Calu3 (cell line): Measurements from ENCODE around the gene PRR33. TPM values are rescaled to one million over a fixed set of nuclear protein-coding genes. Genes with fewer than 3 reads are reported as not detected.

Experiments
- BruUV-seq: library from RNA; stranded (reverse); fragments of 400-500 nt; replicated peaks from 2 replicates; lab custom pipeline; 2021; lab: Mats Ljungman, UMichigan
- CTCF ChIA-PET: fragments of 300-600 bp; sonication (Branson Sonifier 250); formaldehyde crosslinking; loops from one replicate; lab custom pipeline; 2022; ENCODE audit warnings: antibody characterized with exemption; lab: Charles Lee
- DNase-seq: peaks from one replicate; pipeline ENCODE4 v3.0.0; 2022
- H3K27ac Mint-ChIP-seq: one replicate; pipeline ENCODE4 v1.8.0; 2022; ENCODE audit warnings: mixed read lengths; ENCODE audit not compliant: unreplicated experiment
- H3K27me3 Mint-ChIP-seq: one replicate; pipeline ENCODE4 v1.8.0; 2022; ENCODE audit warnings: mixed read lengths; ENCODE audit not compliant: unreplicated experiment
- H3K36me3 Mint-ChIP-seq: one replicate; pipeline ENCODE4 v1.8.0; 2022; ENCODE audit warnings: mild to moderate bottlenecking, moderate library complexity, mixed read lengths; ENCODE audit not compliant: insufficient read depth, unreplicated experiment
- H3K4me1 Mint-ChIP-seq: one replicate; pipeline ENCODE4 v1.8.0; 2022; ENCODE audit warnings: mild to moderate bottlenecking, low read depth, mixed read lengths; ENCODE audit not compliant: unreplicated experiment
- H3K4me3 Mint-ChIP-seq: one replicate; pipeline ENCODE4 v1.8.0; 2022; ENCODE audit warnings: mild to moderate bottlenecking, low read depth, moderate library complexity, mixed read lengths; ENCODE audit not compliant: unreplicated experiment
- H3K9me3 Mint-ChIP-seq: one replicate; pipeline ENCODE4 v1.8.0; 2022; ENCODE audit warnings: low read depth, mixed read lengths; ENCODE audit not compliant: unreplicated experiment
- CTCF ChIP-seq: fragments of 200-600 bp; IDR thresholded peaks from one replicate; pipeline ENCODE4 v1.8.0; 2022; ENCODE audit warnings: antibody characterized with exemption; ENCODE audit not compliant: unreplicated experiment
- intact Hi-C: fragments of 100-400 bp; cut with micrococcal nuclease; formaldehyde crosslinking; loops from one replicate; pipeline ENCODE4 v1.10.0; 2022; ENCODE audit not compliant: unreplicated experiment
- total RNA-seq: library from RNA; stranded (reverse); gene quantifications from 2 replicates; pipeline ENCODE4 v1.2.3, GENCODE V29; 2022

The PRR33 gene
- total RNA-seq, 1 experiment from 2014 or later: not detected

- TF ChIP-seq CTCF: no peak
- peaks cover 17% of the 10 kb centered on the region for H3K27me3 Mint-ChIP-seq
- H3K27ac Mint-ChIP-seq: no peak overlapping the region
- H3K36me3 Mint-ChIP-seq: no peaks in the 10 kb centered on the region
- BruUV-seq: no TSS peak
- DNase-seq: no peak
- no peak overlapping the region for H3K4me3 Mint-ChIP-seq
- CTCF ChIA-PET: no interaction called here
- H3K4me1 Mint-ChIP-seq: no peaks in the 10 kb centered on the region
- intact Hi-C loops: no loop called here
- no peaks in the 10 kb centered on the region for H3K9me3 Mint-ChIP-seq
These were observed 39.3 kb downstream of the PRR33 start for GRCh38 chr11:1852271-1852876.

GRCh38 chr11:1851468-1852180 lies 40.1 kb downstream of the PRR33 start:
- DNase-seq: no peak
- Mint-ChIP-seq H3K27ac (no peak overlapping the region), H3K9me3 (no peaks in the 10 kb centered on the region), H3K27me3 (peaks cover 24% of the 10 kb centered on the region), H3K4me1 (no peaks in the 10 kb centered on the region), H3K4me3 (no peak overlapping the region), H3K36me3 (no peaks in the 10 kb centered on the region)
- BruUV-seq: no TSS peak
- CTCF ChIA-PET: no interaction called here
- intact Hi-C loops: no loop called here
- TF ChIP-seq CTCF: no peak

- Mint-ChIP-seq H3K27me3 (peaks cover 46% of the 10 kb centered on the region), H3K27ac (no peak overlapping the region), H3K9me3 (no peaks in the 10 kb centered on the region), H3K4me1 (peaks cover 15% of the 10 kb centered on the region), H3K36me3 (no peaks in the 10 kb centered on the region), H3K4me3 (no peak overlapping the region)
- no peak for TF ChIP-seq CTCF
- DNase-seq: no peak
- intact Hi-C loops: no loop called here
- CTCF ChIA-PET: no interaction called here
- no TSS peak for BruUV-seq
These were observed 42.9 kb downstream of the PRR33 start for GRCh38 chr11:1848640-1849430.

GRCh38 chr11:1847926-1848639 lies 43.6 kb downstream of the PRR33 start:
- no peaks in the 10 kb centered on the region for H3K9me3 Mint-ChIP-seq
- intact Hi-C loops: no loop called here
- peaks cover 5% of the 10 kb centered on the region for H3K36me3 Mint-ChIP-seq
- H3K4me3 Mint-ChIP-seq: no peak overlapping the region
- TF ChIP-seq CTCF: no peak
- CTCF ChIA-PET: no interaction called here
- H3K27ac Mint-ChIP-seq: no peak overlapping the region
- H3K27me3 Mint-ChIP-seq: peaks cover 48% of the 10 kb centered on the region
- H3K4me1 Mint-ChIP-seq: peaks cover 22% of the 10 kb centered on the region
- no peak for DNase-seq
- BruUV-seq: no TSS peak
